SU-DHL-6 (cell line): ENCODE measurements around the gene CYP8B1.

ENCODE experiments used
- H2AFZ ChIP-seq: fragments of 200-600 bp; sonication (generic); 2 replicates; pipeline ENCODE4 v1.6.1; 2014; ENCODE audit warnings: low read depth, mild to moderate bottlenecking, moderate library complexity, mixed read lengths, antibody characterized with exemption, low read length; ENCODE audit not compliant: severe bottlenecking
- H3F3A ChIP-seq: fragments of 200-600 bp; shearing (Covaris generic); 2 replicates; pipeline ENCODE4 v1.6.0; 2016; ENCODE audit warnings: antibody characterized with exemption, mild to moderate bottlenecking; ENCODE audit not compliant: insufficient read depth
- H3K27ac ChIP-seq: fragments of 200-600 bp; sonication (generic); 2 replicates; pipeline ENCODE4 v1.5.1; 2016; ENCODE audit warnings: low read depth, mild to moderate bottlenecking, low read length, moderate library complexity, mixed read lengths
- H3K27me3 ChIP-seq: fragments of 200-600 bp; sonication (generic), shearing (Covaris generic); 2 replicates; pipeline ENCODE4 v1.6.0; 2014; ENCODE audit warnings: mild to moderate bottlenecking, low read length
- H3K36me3 ChIP-seq: fragments of 200-600 bp; sonication (generic); 2 replicates; pipeline ENCODE4 v1.6.1; 2014; ENCODE audit warnings: mild to moderate bottlenecking, low read length, mixed read lengths
- H3K4me2 ChIP-seq: fragments of 300-600, 200-600 bp; shearing (Covaris generic), sonication (generic); 2 replicates; pipeline ENCODE4 v1.6.0; 2014; ENCODE audit warnings: low read length, low read depth, mild to moderate bottlenecking; ENCODE audit not compliant: poor library complexity, severe bottlenecking
- H3K4me3 ChIP-seq: fragments of 200-600 bp; sonication (generic); 2 replicates; pipeline ENCODE4 v1.5.1; 2014; ENCODE audit warnings: antibody characterized with exemption, low read length, mild to moderate bottlenecking, mixed read lengths; ENCODE audit not compliant: insufficient read depth, poor library complexity, severe bottlenecking
- H3K79me2 ChIP-seq: fragments of 200-600 bp; sonication (generic); 2 replicates; pipeline ENCODE4 v1.6.1; 2014; ENCODE audit warnings: mild to moderate bottlenecking, low read length, moderate library complexity; ENCODE audit not compliant: insufficient read depth
- H3K9ac ChIP-seq: fragments of 200-600 bp; sonication (generic); 2 replicates; pipeline ENCODE4 v1.7.0; 2014; ENCODE audit warnings: mild to moderate bottlenecking, low read length
- H3K9me2 ChIP-seq: fragments of 200-600 bp; sonication (generic); replicated peaks from 2 replicates; pipeline ENCODE4 v1.6.1; 2014; ENCODE audit warnings: low read length; ENCODE audit not compliant: insufficient read depth
- H3K9me3 ChIP-seq: fragments of 200-600 bp; sonication (generic); 2 replicates; pipeline ENCODE4 v1.6.1; 2014; ENCODE audit warnings: low read length, mixed read lengths; ENCODE audit not compliant: insufficient read depth
- H4K20me1 ChIP-seq: fragments of 200-600 bp; sonication (generic); 2 replicates; pipeline ENCODE4 v1.6.1; 2014; ENCODE audit warnings: low read depth, mild to moderate bottlenecking, antibody characterized with exemption, low read length, moderate library complexity, mixed read lengths
- EZH2phosphoT487 ChIP-seq: fragments of 200-600 bp; sonication (generic), shearing (Covaris generic); conservative IDR thresholded peaks from 2 replicates; pipeline ENCODE4 v1.6.1; 2018; ENCODE audit warnings: mild to moderate bottlenecking, antibody characterized with exemption, low read length, moderate library complexity, mixed read lengths
- TF ChIP-seq, protein P1 (sequence below): fragments of 200-600 bp; sonication (generic); IDR thresholded peaks from one replicate; pipeline ENCODE4 v1.5.1; 2017; ENCODE audit warnings: antibody characterized with exemption, mild to moderate bottlenecking, low read length, moderate library complexity; ENCODE audit not compliant: insufficient read depth, poor library complexity, severe bottlenecking

CYP8B1 gene

DNA sequence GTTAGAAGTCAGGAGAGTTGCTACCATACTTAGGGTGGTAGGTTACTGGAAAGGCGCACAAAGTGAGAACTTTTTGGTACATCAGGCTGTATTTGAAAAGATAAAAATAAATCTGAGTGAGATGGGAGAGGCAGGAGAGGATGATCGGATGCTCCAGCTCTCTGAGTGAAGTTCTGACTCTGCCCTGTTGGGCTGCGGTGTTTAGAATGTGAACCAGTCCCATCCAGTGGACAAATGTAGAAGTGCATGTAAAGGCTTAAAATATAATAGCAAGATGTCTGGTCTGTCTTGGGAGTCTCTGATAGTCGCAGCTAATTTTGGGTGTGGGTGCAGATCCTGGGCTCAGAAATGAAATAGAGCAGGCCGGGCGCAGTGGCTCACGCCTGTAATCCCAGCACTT lies 36.1 kb downstream of the CYP8B1 start:
- Histone ChIP-seq H3F3A (no peaks in the 10 kb centered on the region), H2AFZ (peak overlapping the region; percentile 8), H3K79me2 (no peaks in the 10 kb centered on the region), H3K4me2 (peak overlapping the region; percentile 52), H3K27me3 (no peaks in the 10 kb centered on the region), H3K4me3 (no peak overlapping the region), H4K20me1 (no peaks in the 10 kb centered on the region), H3K27ac (no peak overlapping the region), H3K9me3 (no peaks in the 10 kb centered on the region), H3K9ac (0 out of 2 replicates have a peak overlapping the region, but pooled peaks have one; percentile 29), H3K9me2 (no peaks in the 10 kb centered on the region), H3K36me3 (no peaks in the 10 kb centered on the region)
- TF ChIP-seq EZH2phosphoT487: no peak
- TF ChIP-seq, protein P1, sequence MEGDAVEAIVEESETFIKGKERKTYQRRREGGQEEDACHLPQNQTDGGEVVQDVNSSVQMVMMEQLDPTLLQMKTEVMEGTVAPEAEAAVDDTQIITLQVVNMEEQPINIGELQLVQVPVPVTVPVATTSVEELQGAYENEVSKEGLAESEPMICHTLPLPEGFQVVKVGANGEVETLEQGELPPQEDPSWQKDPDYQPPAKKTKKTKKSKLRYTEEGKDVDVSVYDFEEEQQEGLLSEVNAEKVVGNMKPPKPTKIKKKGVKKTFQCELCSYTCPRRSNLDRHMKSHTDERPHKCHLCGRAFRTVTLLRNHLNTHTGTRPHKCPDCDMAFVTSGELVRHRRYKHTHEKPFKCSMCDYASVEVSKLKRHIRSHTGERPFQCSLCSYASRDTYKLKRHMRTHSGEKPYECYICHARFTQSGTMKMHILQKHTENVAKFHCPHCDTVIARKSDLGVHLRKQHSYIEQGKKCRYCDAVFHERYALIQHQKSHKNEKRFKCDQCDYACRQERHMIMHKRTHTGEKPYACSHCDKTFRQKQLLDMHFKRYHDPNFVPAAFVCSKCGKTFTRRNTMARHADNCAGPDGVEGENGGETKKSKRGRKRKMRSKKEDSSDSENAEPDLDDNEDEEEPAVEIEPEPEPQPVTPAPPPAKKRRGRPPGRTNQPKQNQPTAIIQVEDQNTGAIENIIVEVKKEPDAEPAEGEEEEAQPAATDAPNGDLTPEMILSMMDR: peak; percentile 34

DNA sequence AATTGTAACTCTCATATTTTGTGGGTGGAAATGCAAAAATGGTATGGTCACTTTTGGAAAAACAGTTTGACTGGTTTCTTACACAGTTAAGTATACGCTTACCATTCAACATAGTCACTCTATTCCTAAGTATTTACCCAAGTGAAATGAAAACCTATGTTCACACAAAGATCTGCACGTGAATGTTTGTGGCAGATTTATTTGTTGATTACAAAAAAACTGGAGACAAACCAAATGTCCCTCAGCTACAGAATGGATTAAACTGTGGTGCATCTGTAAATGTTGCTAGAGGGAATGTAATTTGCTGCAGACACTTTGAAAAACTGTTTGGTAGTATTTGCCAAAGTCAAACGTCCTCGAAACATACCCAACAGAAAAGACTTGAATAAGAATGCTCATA lies 37.1 kb downstream of the CYP8B1 start:
- H3K9ac ChIP-seq: no peak overlapping the region
- H3K4me3 ChIP-seq: no peak overlapping the region
- no peaks in the 10 kb centered on the region for H3K79me2 ChIP-seq
- H3F3A ChIP-seq: no peaks in the 10 kb centered on the region
- TF ChIP-seq, protein P1: no peak
- TF ChIP-seq EZH2phosphoT487: no peak
- no peak overlapping the region for H3K27ac ChIP-seq
- H3K9me3 ChIP-seq: no peaks in the 10 kb centered on the region
- H2AFZ ChIP-seq: no peak overlapping the region
- no peaks in the 10 kb centered on the region for H3K9me2 ChIP-seq
- H3K27me3 ChIP-seq: no peaks in the 10 kb centered on the region
- H3K36me3 ChIP-seq: no peaks in the 10 kb centered on the region
- H4K20me1 ChIP-seq: no peaks in the 10 kb centered on the region
- H3K4me2 ChIP-seq: no peak overlapping the region

DNA sequence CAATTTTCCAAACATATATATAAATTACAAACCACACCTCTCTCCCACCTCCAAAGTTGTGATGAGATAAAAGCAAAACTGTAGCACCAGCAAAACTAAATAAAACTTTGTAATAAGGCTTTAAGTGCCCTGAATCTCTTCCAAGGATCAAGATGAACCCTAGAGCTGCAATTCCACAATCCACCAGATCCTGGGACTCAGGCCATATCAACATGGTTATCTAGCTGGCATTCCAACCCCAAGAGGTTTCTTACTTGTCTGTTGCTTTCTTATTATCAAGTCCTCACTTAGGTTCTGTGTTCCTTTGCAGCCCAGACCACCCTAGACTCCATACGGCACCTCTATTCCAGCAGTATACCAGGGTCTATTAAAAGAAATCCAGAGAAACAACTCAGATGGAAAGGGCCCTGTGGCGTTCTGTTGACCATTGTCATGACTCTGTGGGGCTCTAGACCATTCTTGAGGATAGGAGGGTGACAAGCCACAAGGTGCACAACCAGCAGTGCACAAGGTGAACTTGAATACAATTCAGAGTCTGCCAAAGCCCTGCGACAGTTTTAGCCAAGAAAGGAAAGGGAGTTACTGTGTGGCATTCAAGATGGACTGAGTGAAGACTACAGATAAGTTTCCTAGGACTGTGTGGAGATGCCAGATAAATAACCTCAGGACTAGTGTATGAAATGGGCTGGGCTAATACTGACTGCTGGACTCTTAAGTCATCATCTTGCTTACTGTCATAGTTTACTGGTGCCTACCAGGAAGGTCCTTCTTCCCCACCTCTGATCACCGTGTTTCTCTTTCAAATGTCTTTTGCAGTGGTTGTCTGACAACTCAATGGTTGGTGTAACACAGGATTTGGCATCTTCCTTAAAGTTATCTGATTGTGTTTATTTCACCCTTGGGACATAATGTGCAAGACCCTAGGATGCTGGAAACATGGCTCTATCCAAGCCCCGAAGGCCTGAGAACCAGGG lies 39.2 kb downstream of the CYP8B1 start:
- Histone ChIP-seq H4K20me1 (no peaks in the 10 kb centered on the region), H3K9me2 (no peaks in the 10 kb centered on the region), H3K79me2 (no peaks in the 10 kb centered on the region), H3K27ac (no peak overlapping the region), H3K36me3 (no peaks in the 10 kb centered on the region), H3K27me3 (no peaks in the 10 kb centered on the region), H2AFZ (no peak overlapping the region), H3K9ac (no peak overlapping the region), H3K9me3 (no peaks in the 10 kb centered on the region), H3K4me2 (no peak overlapping the region), H3K4me3 (no peak overlapping the region), H3F3A (no peaks in the 10 kb centered on the region)
- no peak for TF ChIP-seq EZH2phosphoT487
- TF ChIP-seq, protein P1: no peak
